ENCODE measurements around the gene FERMT1. TPM values are rescaled to one million over a fixed set of nuclear protein-coding genes. Genes with fewer than 3 reads are reported as not detected.

FERMT1 gene
- total and polyA plus RNA-seq, 11 donors, result 0.06 to 2.4 (median 1.1) TPM; not detected in 1

DNA sequence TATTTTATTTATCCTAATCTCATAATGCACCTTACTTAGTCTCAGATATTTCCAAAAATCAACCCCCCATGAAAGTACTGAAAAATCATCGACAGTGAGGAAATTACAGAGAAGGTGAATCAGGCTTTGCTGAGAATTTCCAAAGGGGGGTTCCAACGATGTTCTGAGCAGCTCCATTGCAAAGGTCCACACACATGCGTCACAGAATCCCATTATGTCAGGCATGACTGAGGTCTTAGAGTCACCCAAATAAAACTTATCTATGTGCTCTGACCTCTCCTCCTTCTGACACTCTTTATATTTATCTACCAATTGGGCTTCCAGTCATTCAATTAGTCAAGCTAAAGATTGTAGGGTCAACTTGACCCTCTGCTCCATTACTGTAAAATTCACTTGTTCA lies 56.2 kb downstream of the FERMT1 start:
- no peaks in the 10 kb centered on the region for H3K27me3 ChIP-seq
- WGBS, 4 donors, result 83 to 89% (median 86%) methylated on average over 3 of the region's 3 CpGs
- intact Hi-C loops (cut with DNase I), result no loop called here

DNA sequence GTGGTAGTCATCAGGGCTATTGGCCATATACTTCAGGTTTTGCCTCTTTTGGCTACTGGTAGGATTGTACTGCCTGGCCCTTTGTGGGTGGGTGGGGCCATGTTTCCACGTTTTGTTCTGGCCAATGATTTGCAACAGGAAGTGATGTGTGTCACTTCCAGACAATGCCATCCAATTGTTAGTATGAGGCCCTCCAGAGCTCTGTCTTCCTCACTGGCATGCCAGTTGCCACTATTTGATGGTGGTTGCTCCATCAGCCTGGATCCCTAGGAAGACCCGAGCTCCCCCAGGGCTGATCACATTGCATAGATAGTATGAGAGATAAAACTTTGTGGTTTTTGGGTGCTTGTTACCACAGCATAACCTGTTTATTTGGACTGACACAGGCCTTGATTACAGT lies 61.3 kb downstream of the FERMT1 start:
- Histone ChIP-seq H3K9me3 (no peaks in the 10 kb centered on the region), H3K4me3 (no peak overlapping the region), H3K27ac (no peak overlapping the region), H3K4me1 (no peaks in the 10 kb centered on the region), H3K36me3 (no peaks in the 10 kb centered on the region), H3K27me3 (no peaks in the 10 kb centered on the region)
- WGBS, 4 donors, result 46 to 74% (median 68%) methylated on average over 2 of the region's 2 CpGs
- intact Hi-C loops (cut with DNase I), result no loop called here
- ATAC-seq (no peak), DNase-seq (no peak)
- TF ChIP-seq POLR2A (IDR thresholded peaks at IDR 0.05), result no peak
- TF ChIP-seq, protein P1, sequence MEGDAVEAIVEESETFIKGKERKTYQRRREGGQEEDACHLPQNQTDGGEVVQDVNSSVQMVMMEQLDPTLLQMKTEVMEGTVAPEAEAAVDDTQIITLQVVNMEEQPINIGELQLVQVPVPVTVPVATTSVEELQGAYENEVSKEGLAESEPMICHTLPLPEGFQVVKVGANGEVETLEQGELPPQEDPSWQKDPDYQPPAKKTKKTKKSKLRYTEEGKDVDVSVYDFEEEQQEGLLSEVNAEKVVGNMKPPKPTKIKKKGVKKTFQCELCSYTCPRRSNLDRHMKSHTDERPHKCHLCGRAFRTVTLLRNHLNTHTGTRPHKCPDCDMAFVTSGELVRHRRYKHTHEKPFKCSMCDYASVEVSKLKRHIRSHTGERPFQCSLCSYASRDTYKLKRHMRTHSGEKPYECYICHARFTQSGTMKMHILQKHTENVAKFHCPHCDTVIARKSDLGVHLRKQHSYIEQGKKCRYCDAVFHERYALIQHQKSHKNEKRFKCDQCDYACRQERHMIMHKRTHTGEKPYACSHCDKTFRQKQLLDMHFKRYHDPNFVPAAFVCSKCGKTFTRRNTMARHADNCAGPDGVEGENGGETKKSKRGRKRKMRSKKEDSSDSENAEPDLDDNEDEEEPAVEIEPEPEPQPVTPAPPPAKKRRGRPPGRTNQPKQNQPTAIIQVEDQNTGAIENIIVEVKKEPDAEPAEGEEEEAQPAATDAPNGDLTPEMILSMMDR (IDR thresholded peaks at IDR 0.05), result no peak

More for the DNA sequence above, 56.2 kb downstream of the FERMT1 start:
- TF ChIP-seq POLR2A (IDR thresholded peaks at IDR 0.05), result no peak
- TF ChIP-seq, protein P1 (IDR thresholded peaks at IDR 0.05), result no peak
- H3K4me1 ChIP-seq, result no peaks in the 10 kb centered on the region
- no peak overlapping the region for H3K4me3 ChIP-seq
- H3K27ac ChIP-seq, result no peak overlapping the region
- no peaks in the 10 kb centered on the region for H3K9me3 ChIP-seq
- DNase-seq (no peak), ATAC-seq (no peak)
- H3K36me3 ChIP-seq, result no peaks in the 10 kb centered on the region

DNA sequence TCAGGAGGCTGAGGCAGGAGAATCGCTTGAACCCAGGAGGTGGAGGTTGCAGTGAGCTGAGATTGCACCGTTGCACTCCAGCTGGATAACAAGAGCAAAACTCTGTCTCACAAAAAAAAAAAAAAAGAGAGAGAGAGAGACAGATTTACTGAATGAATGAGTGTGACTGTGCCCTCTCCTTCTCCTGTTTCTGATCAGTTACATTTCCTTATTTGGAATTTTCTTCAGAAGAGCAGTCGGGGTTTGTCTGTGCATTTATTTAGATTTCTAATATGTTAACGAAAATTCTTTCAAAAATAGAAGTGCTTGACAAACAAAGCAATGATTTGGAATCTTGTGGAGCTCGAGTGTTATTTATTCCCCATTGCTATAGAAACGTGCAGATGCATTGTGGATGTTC lies 62.6 kb downstream of the FERMT1 start:
- DNase-seq (no peak), ATAC-seq (no peak)
- Histone ChIP-seq H3K27me3 (no peaks in the 10 kb centered on the region), H3K4me3 (no peak overlapping the region), H3K4me1 (no peaks in the 10 kb centered on the region), H3K36me3 (no peaks in the 10 kb centered on the region), H3K9me3 (no peaks in the 10 kb centered on the region), H3K27ac (no peak overlapping the region)
- TF ChIP-seq, protein P1 (IDR thresholded peaks at IDR 0.05), result no peak
- TF ChIP-seq POLR2A (IDR thresholded peaks at IDR 0.05), result no peak
- 68 to 73% (median 70%) methylated on average over 6 of the region's 6 CpGs for WGBS, 4 donors
- intact Hi-C loops (cut with DNase I), result no loop called here

GRCh38 chr20:6058684-6059295 lies 64.0 kb downstream of the FERMT1 start:
- H3K4me1 ChIP-seq, result peaks cover 0 to 8% (median 6%) of the 10 kb centered on the region in 12 donors
- TF ChIP-seq, protein P1 (IDR thresholded peaks at IDR 0.05), result no peak
- no peak for TF ChIP-seq POLR2A (IDR thresholded peaks at IDR 0.05)
- H3K27me3 ChIP-seq, result no peaks in the 10 kb centered on the region
- ATAC-seq, result no peak
- no peak for DNase-seq
- no peaks in the 10 kb centered on the region for H3K9me3 ChIP-seq
- WGBS, 4 donors, result 25 to 38% (median 33%) methylated on average over 7 of the region's 7 CpGs
- H3K36me3 ChIP-seq, result no peaks in the 10 kb centered on the region
- intact Hi-C loops (cut with DNase I), result no loop called here
- H3K27ac ChIP-seq, result no peak overlapping the region
- H3K4me3 ChIP-seq, result no peak overlapping the region
